Spleen (tissue), 11 donors: ENCODE data around the gene ANAPC7. TPM values are rescaled to one million over a fixed set of nuclear protein-coding genes. Genes with fewer than 3 reads are reported as not detected.

Source experiments
- DNase-seq: peaks from one replicate; pipeline ENCODE4 v3.0.0-alpha.2; 2020
- H3K27ac ChIP-seq, 8 donors: fragments of 200-600 bp; sonication (generic) in 7 of 8; 1 replicate in 4 of 8; 2 replicates in 4 of 8; pipeline versions ENCODE4 v1.5.0 to v1.8.0; 2016 to 2021; ENCODE audit warnings: inconsistent platforms in 4 of 8, mild to moderate bottlenecking in 4 of 8, moderate library complexity in 1 of 8
- H3K27me3 ChIP-seq, 7 donors: fragments of 200-600 bp; sonication (generic) in 6 of 7; replicated peaks in 1 of 7; 1 replicate in 4 of 7; 2 replicates in 3 of 7; pipeline versions ENCODE4 v1.5.0 to v1.8.0; 2016 to 2021; ENCODE audit warnings: inconsistent platforms in 3 of 7, mild to moderate bottlenecking in 1 of 7
- H3K36me3 ChIP-seq, 6 donors: fragments of 200-600 bp; sonication (generic) in 5 of 6; 1 replicate in 4 of 6; 2 replicates in 2 of 6; pipeline versions ENCODE4 v1.5.0 to v1.8.0; 2016 to 2021; ENCODE audit warnings: inconsistent platforms in 2 of 6
- H3K4me1 ChIP-seq, 6 donors: fragments of 200-600 bp; sonication (generic) in 5 of 6; 1 replicate in 3 of 6; 2 replicates in 3 of 6; pipeline versions ENCODE4 v1.5.0 to v1.8.0; 2016 to 2021; ENCODE audit warnings: inconsistent platforms in 3 of 6
- H3K4me3 ChIP-seq, 8 donors: fragments of 200-600 bp; sonication (generic) in 7 of 8; 1 replicate in 4 of 8; 2 replicates in 4 of 8; pipeline versions ENCODE4 v1.5.0 to v1.8.0; 2016 to 2021; ENCODE audit warnings: inconsistent platforms in 4 of 8, mild to moderate bottlenecking in 4 of 8, moderate library complexity in 2 of 8
- H3K9me3 ChIP-seq, 8 donors: fragments of 200-600 bp; sonication (generic) in 7 of 8; 1 replicate in 4 of 8; 2 replicates in 4 of 8; pipeline versions ENCODE4 v1.5.0 to v1.8.0; 2016 to 2021; ENCODE audit warnings: inconsistent platforms in 4 of 8
- CTCF ChIP-seq, 11 experiments: fragments of 200-600 bp in 7 of 11; fragments of 450-650 bp in 4 of 11; sonication (generic) in 4 of 11; IDR thresholded peaks in 8 of 11; conservative IDR thresholded peaks in 3 of 11; 1 replicate in 7 of 11; 2 replicates in 4 of 11; pipeline versions ENCODE4 v1.4.0 to v1.8.0; 2016 to 2021; ENCODE audit warnings: antibody characterized with exemption in 11 of 11, inconsistent platforms in 4 of 11, mild to moderate bottlenecking in 1 of 11
- POLR2A ChIP-seq, 3 donors: fragments of 450-650 bp; IDR thresholded peaks; one replicate each; pipeline ENCODE4 v1.5.1; 2017; ENCODE audit warnings: antibody characterized with exemption in 3 of 3, mild to moderate bottlenecking in 1 of 3
- POLR2AphosphoS5 ChIP-seq, 3 donors: sonication (generic); formaldehyde crosslinking; IDR thresholded peaks; one replicate each; pipeline ENCODE4 v1.5.1; 2017; ENCODE audit warnings: antibody characterized with exemption in 3 of 3
- WGBS, 5 donors: extraction: QIAGEN DNeasy Blood & Tissue Kit in 3 of 5; methylation state at CpG; one replicate each; pipeline versions ENCODE4 v1.1.5 to v1.1.7; 2013 to 2018; 5-methylcytosine and 5-hydroxymethylcytosine counted together
- intact Hi-C: fragments of 100-400 bp; cut with DNase I; formaldehyde crosslinking; loops from one replicate; pipeline ENCODE4 v1.15.0; 2023; ENCODE audit warnings: low total_unique reads
- polyA plus RNA-seq, 3 donors: library from polyadenylated mRNA; stranded (reverse); fragments of 200-250 nt; gene quantifications; one replicate each; pipeline ENCODE4 v1.2.1, GENCODE V29; 2013
- total RNA-seq, 7 donors: library from RNA; depleted of rRNA in 3 of 7; stranded (reverse); fragments of >200 nt in 3 of 7; fragmentation: NEBNext Ultra II Directional in 4 of 7; extraction: Animal tissue kit (Norgen Biotek cat#: 25700) in 4 of 7; gene quantifications; one replicate each; pipeline versions ENCODE4 v1.1.0 to v1.2.1, GENCODE V29; 2016 to 2021
- donor health status: healthy with polysubstance abuse.
- donor health status: DM: no; HTN: no; CAD: no; lungs with moderate emphysema.
- donor health status: DM: no; HTN: no; CAD: no.
- donor health status: Bipolar disorder and iron deficiency.
- donor health status: healthy.
- donor health status: DM: no; HTN: no; CAD: no.
- donor health status: DM: yes; HTN: yes; CAD: no.

The ANAPC7 gene
- total and polyA plus RNA-seq, 10 donors, result 32.2 to 78.0 (median 50.3) TPM

- Histone ChIP-seq H3K36me3 (peaks cover 0 to 94% (median 72%) of the 10 kb centered on the region in 6 donors), H3K27ac (peak overlapping the region in 1 of 8 donors; percentile 8), H3K4me3 (no peak overlapping the region), H3K9me3 (no peaks in the 10 kb centered on the region), H3K27me3 (no peaks in the 10 kb centered on the region), H3K4me1 (peaks cover 0 to 37% (median 18%) of the 10 kb centered on the region in 6 donors)
- intact Hi-C loops, result no loop called here
- 91 to 96% (median 93%) methylated on average over 10 to 13 of the region's 13 CpGs for WGBS, 5 donors
- TF ChIP-seq CTCF (IDR thresholded peaks at IDR 0.05 in 8 of 11, conservative IDR thresholded peaks at IDR 0.05 in 3 of 11) (no peak), POLR2AphosphoS5 (IDR thresholded peaks at IDR 0.05) (peak in 1 of 3 donors; percentile 47)
- no peak for DNase-seq
Observed at GRCh38 chr12:110373962-110374611, 29.4 kb downstream of the ANAPC7 start.

GRCh38 chr12:110373425-110373824 lies 30.1 kb downstream of the ANAPC7 start:
- 66 to 84% (median 79%) methylated on average over 2 of the region's 2 CpGs for WGBS, 5 donors
- Histone ChIP-seq H3K36me3 (peaks cover 0 to 87% (median 66%) of the 10 kb centered on the region in 6 donors), H3K4me3 (no peak overlapping the region), H3K27me3 (no peaks in the 10 kb centered on the region), H3K27ac (peak overlapping the region in 1 of 8 donors; percentile 8), H3K4me1 (peaks cover 0 to 38% (median 19%) of the 10 kb centered on the region in 6 donors), H3K9me3 (no peaks in the 10 kb centered on the region)
- TF ChIP-seq POLR2AphosphoS5 (IDR thresholded peaks at IDR 0.05) (no peak), CTCF (IDR thresholded peaks at IDR 0.05 in 8 of 11, conservative IDR thresholded peaks at IDR 0.05 in 3 of 11) (no peak), POLR2A (IDR thresholded peaks at IDR 0.05) (no peak)
- intact Hi-C loops, result no loop called here
- DNase-seq, result no peak

GRCh38 chr12:110373025-110373424 lies 30.5 kb downstream of the ANAPC7 start:
- intact Hi-C loops, result no loop called here
- Histone ChIP-seq H3K27me3 (no peaks in the 10 kb centered on the region), H3K27ac (peak overlapping the region in 2 of 8 donors; percentile 8 to 50), H3K4me3 (no peak overlapping the region), H3K4me1 (peaks cover 0 to 38% (median 19%) of the 10 kb centered on the region in 6 donors), H3K36me3 (peaks cover 0 to 83% (median 62%) of the 10 kb centered on the region in 6 donors), H3K9me3 (no peaks in the 10 kb centered on the region)
- no peak for DNase-seq
- TF ChIP-seq CTCF (IDR thresholded peaks at IDR 0.05 in 8 of 11, conservative IDR thresholded peaks at IDR 0.05 in 3 of 11), result no peak
- no peak for TF ChIP-seq POLR2AphosphoS5 (IDR thresholded peaks at IDR 0.05)
- no peak for TF ChIP-seq POLR2A (IDR thresholded peaks at IDR 0.05)
- WGBS, 5 donors, result 71 to 96% (median 91%) methylated on average over 4 of the region's 4 CpGs

DNA sequence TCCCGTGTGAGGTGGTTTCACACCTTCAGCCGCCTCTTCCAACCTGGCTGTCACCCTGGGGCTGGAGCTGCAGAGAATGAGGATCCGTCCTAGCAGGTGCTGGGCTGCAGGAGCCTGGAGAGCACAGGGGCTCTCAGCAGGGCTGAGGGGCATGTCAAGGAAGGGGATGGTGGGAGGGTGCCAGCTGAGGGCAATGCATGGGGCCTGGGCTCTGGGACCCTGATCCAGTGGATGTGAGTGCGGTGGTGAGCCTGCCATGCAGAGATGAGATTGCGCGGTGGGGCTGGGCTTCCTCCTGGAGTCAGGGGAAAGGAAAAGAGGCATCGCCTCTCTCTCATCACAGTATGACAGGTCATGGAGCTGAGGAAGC lies 31.5 kb downstream of the ANAPC7 start:
- intact Hi-C loops, result no loop called here
- Histone ChIP-seq H3K4me1 (peaks cover 0 to 41% (median 17%) of the 10 kb centered on the region in 6 donors), H3K4me3 (no peak overlapping the region), H3K27me3 (no peaks in the 10 kb centered on the region), H3K27ac (peak overlapping the region in 4 of 8 donors; percentile 18 to 50 (median 38)), H3K36me3 (peaks cover 0 to 73% (median 53%) of the 10 kb centered on the region in 6 donors), H3K9me3 (no peaks in the 10 kb centered on the region)
- DNase-seq, result no peak
- TF ChIP-seq POLR2AphosphoS5 (IDR thresholded peaks at IDR 0.05) (peak in 1 of 3 donors; percentile 1), CTCF (IDR thresholded peaks at IDR 0.05 in 8 of 11, conservative IDR thresholded peaks at IDR 0.05 in 3 of 11) (no peak)
- 85 to 88% (median 86%) methylated on average over 5 to 7 of the region's 7 CpGs for WGBS, 5 donors
